Adrenal gland (tissue), 12 donors: ENCODE results near the gene PTBP3. TPM values are rescaled to one million over a fixed set of nuclear protein-coding genes. Genes with fewer than 3 reads are reported as not detected.
A peak's percentile ranks its signal among the peaks of the same experiment; 100 is the strongest.

Experiments used
- DNase-seq, 7 donors: peaks; one replicate each; pipeline ENCODE4 v3.0.0-alpha.2; 2019 to 2020
- H3K27ac ChIP-seq, 5 donors: fragments of 200-600 bp; sonication (generic) in 4 of 5; 1 replicate in 3 of 5; 2 replicates in 2 of 5; pipeline versions ENCODE4 v1.5.1 to v1.8.0; 2016 to 2020; ENCODE audit warnings: mild to moderate bottlenecking in 1 of 5
- H3K27me3 ChIP-seq: fragments of 200-600 bp; 2 replicates; pipeline ENCODE4 v1.8.0; 2021
- H3K36me3 ChIP-seq, 2 donors: fragments of 200-600 bp; replicated peaks in 1 of 2; 1 replicate in 1 of 2; 2 replicates in 1 of 2; pipeline versions ENCODE4 v1.5.1 to v1.8.0; 2018 to 2022
- H3K4me1 ChIP-seq, 2 donors: fragments of 200-600 bp; replicated peaks in 1 of 2; 1 replicate in 1 of 2; 2 replicates in 1 of 2; pipeline versions ENCODE4 v1.5.1 to v1.8.0; 2018 to 2021
- H3K4me3 ChIP-seq, 4 donors: fragments of 200-600 bp; sonication (generic) in 3 of 4; one replicate each; pipeline ENCODE4 v1.5.1; 2016 to 2018
- H3K9me3 ChIP-seq, 3 donors: fragments of 200-600 bp; sonication (generic) in 1 of 3; replicated peaks in 1 of 3; 1 replicate in 2 of 3; 2 replicates in 1 of 3; pipeline versions ENCODE4 v1.5.1 to v1.8.0; 2016 to 2021
- POLR2A ChIP-seq, 2 donors: fragments of 450-650 bp; IDR thresholded peaks; one replicate each; pipeline ENCODE4 v1.6.1; 2017; ENCODE audit warnings: antibody characterized with exemption in 2 of 2, mild to moderate bottlenecking in 2 of 2, moderate library complexity in 1 of 2
- WGBS, 4 donors: extraction: QIAGEN DNeasy Blood & Tissue Kit in 2 of 4; methylation state at CpG; one replicate each; pipeline versions ENCODE4 v1.1.5 to v1.1.7; 2013 to 2017; 5-methylcytosine and 5-hydroxymethylcytosine counted together
- intact Hi-C, 2 donors: fragments of 100-400 bp; cut with DNase I; formaldehyde crosslinking; loops; one replicate each; pipeline versions ENCODE4 v1.14.1 to v1.15.0; 2022 to 2023
- polyA plus RNA-seq, 3 donors: library from polyadenylated mRNA; stranded (reverse); fragments of 200-250 nt in 2 of 3; fragments of 350-450 nt in 1 of 3; fragmentation: Illumina TruSeq in 1 of 3; extraction: RNeasy Lipid Tissue Mini Kit (QIAGEN cat#74804) in 1 of 3; gene quantifications; one replicate each; pipeline ENCODE4 v1.2.3, GENCODE V29; 2013 to 2014
- small RNA-seq, 2 donors: library from RNA; depleted of rRNA; stranded (forward); fragments of <200 nt; gene quantifications; one replicate each; pipeline ENCODE3, GENCODE V24; 2016
- total RNA-seq, 9 donors: library from RNA; depleted of rRNA in 4 of 9; stranded (reverse); fragments of >200 nt in 4 of 9; fragments of 120-200 nt in 1 of 9; fragmentation: NEBNext Ultra II Directional in 1 of 9; extraction: Animal tissue kit (Norgen Biotek cat#: 25700) in 1 of 9; gene quantifications; one replicate each; pipeline versions ENCODE4 v1.1.0 to v1.2.4, GENCODE V29; 2013 to 2023
- TF ChIP-seq, protein P1 (sequence below), 6 experiments: fragments of 450-650 bp in 4 of 6; fragments of 200-600 bp in 2 of 6; sonication (generic) in 1 of 6; IDR thresholded peaks; 1 replicate in 5 of 6; 2 replicates in 1 of 6; pipeline versions ENCODE4 v1.5.1 to v1.8.0; 2016 to 2021; ENCODE audit warnings: antibody characterized with exemption in 6 of 6, mild to moderate bottlenecking in 2 of 6, moderate library complexity in 1 of 6
- donor health status: healthy with polysubstance abuse.
- donor health status: Bipolar disorder and iron deficiency.
- donor health status: DM: yes; HTN: yes; CAD: no.
- donor health status: DM: no; HTN: no; CAD: no.
- donor health status: DM: no; HTN: no; CAD: no.
- donor health status: DM: yes; HTN: yes; CAD: no.

The PTBP3 gene
- total and polyA plus RNA-seq, 12 donors: 4.4 to 56.6 (median 30.8) TPM

DNA sequence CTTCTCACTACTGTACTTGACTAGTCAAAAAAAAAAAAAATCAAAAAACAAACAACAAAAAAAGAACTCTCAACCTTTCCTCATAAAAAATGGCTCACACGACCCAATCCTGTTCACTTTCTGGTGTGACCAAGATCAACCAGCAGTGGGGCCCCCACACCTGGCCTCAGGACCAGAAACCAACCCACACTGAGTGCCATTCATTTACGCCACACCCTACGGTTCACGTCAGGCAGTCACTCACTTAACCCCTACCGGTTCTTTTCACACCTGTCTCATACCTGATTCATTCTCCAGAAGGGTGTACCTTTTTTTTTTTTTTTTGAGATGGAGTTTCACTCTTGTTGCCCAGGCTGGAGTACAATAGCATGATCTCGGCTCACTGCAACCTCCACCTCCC, 164.1 kb downstream of the PTBP3 start:
- H3K36me3 ChIP-seq: no peaks in the 10 kb centered on the region
- intact Hi-C loops: no loop called here
- peak in 1 of 7 donors; percentile 27 for DNase-seq
- WGBS, 4 donors: 84 to 93% (median 89%) methylated on average over 6 of the region's 6 CpGs
- H3K9me3 ChIP-seq: no peaks in the 10 kb centered on the region
- H3K27ac ChIP-seq: no peak overlapping the region
- H3K4me3 ChIP-seq: no peak overlapping the region
- TF ChIP-seq, protein P1, sequence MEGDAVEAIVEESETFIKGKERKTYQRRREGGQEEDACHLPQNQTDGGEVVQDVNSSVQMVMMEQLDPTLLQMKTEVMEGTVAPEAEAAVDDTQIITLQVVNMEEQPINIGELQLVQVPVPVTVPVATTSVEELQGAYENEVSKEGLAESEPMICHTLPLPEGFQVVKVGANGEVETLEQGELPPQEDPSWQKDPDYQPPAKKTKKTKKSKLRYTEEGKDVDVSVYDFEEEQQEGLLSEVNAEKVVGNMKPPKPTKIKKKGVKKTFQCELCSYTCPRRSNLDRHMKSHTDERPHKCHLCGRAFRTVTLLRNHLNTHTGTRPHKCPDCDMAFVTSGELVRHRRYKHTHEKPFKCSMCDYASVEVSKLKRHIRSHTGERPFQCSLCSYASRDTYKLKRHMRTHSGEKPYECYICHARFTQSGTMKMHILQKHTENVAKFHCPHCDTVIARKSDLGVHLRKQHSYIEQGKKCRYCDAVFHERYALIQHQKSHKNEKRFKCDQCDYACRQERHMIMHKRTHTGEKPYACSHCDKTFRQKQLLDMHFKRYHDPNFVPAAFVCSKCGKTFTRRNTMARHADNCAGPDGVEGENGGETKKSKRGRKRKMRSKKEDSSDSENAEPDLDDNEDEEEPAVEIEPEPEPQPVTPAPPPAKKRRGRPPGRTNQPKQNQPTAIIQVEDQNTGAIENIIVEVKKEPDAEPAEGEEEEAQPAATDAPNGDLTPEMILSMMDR (IDR thresholded peaks at IDR 0.05): no peak
- no peak for TF ChIP-seq POLR2A (IDR thresholded peaks at IDR 0.05)
- no peaks in the 10 kb centered on the region for H3K27me3 ChIP-seq
- peaks cover 0 to 19% of the 10 kb centered on the region in 2 donors for H3K4me1 ChIP-seq

DNA sequence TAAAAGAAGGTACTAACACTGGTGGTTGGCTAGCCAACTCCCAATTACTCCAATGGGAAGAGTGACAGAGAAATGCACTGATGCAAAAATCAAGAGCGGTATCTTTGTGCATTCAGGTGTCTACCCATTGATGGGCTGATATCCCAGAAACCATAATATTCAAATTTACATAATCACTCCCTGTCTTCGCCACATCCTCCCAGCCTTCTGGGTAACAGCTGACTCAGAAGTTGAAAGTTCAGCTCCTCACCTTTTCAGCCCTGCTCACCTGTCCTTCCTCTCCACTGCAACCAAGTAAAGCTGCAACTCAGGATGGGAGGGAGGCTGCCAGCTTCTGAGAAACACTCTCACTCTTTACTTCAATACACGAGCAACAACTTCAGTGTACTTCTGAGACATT, 165.2 kb downstream of the PTBP3 start:
- TF ChIP-seq POLR2A (IDR thresholded peaks at IDR 0.05): no peak
- TF ChIP-seq, protein P1 (IDR thresholded peaks at IDR 0.05): no peak
- Histone ChIP-seq H3K36me3 (no peaks in the 10 kb centered on the region), H3K4me1 (peaks cover 0 to 8% of the 10 kb centered on the region in 2 donors), H3K9me3 (no peaks in the 10 kb centered on the region), H3K27me3 (no peaks in the 10 kb centered on the region), H3K27ac (no peak overlapping the region), H3K4me3 (no peak overlapping the region)
- intact Hi-C loops: no loop called here
- 77 to 97% (median 89%) methylated on average over 3 of the region's 3 CpGs for WGBS, 4 donors
- DNase-seq: no peak

Small RNA genes lying within 50 kb of the gene (small RNA-seq; reads per million reads assigned to genes)
- gene RF00019 (0 reads per million in 2 donors), gene RN7SL430P (0 reads per million in 2 donors), gene RN7SL57P (0 reads per million in 2 donors), gene RNA5SP295 (0 reads per million in 2 donors)

Other genes with a start within 250 kb of the PTBP3 start
- 10 to 100 TPM; 13.9 to 37.0 (median 23.1) TPM for gene SUSD1, start 158.3 kb downstream of the PTBP3 start, total RNA-seq
- 10 to 100 TPM in 1 of 3 donors, 1 to 10 TPM in 2; 4.7 to 18.5 (median 5.0) TPM for gene SUSD1, start 158.3 kb downstream of the PTBP3 start, polyA plus RNA-seq
- 100 to 1,000 TPM in 3 of 9 donors, 10 to 100 TPM in 6; 60.3 to 116 (median 88.4) TPM for gene HSDL2, start 46.5 kb upstream of the PTBP3 start, total RNA-seq
- 100 to 1,000 TPM in 1 of 3 donors, 10 to 100 TPM in 2; 43.8 to 127 (median 51.6) TPM for gene HSDL2, start 46.5 kb upstream of the PTBP3 start, polyA plus RNA-seq
- 10 to 100 TPM; 17.0 to 67.2 (median 37.9) TPM for gene KIAA1958, start 153.2 kb upstream of the PTBP3 start, total RNA-seq
- 10 to 100 TPM in 1 of 3 donors, 1 to 10 TPM in 2; 3.5 to 11.6 (median 7.3) TPM for gene KIAA1958, start 153.2 kb upstream of the PTBP3 start, polyA plus RNA-seq